HL-60 (cell line): ENCODE results near the gene S100B.

ENCODE experiments used
- GABPA ChIP-seq: IDR thresholded peaks from 2 replicates; pipeline ENCODE4 v1.6.1; 2012; ENCODE audit warnings: low read depth
- POLR2AphosphoS5 ChIP-seq: IDR thresholded peaks from 2 replicates; pipeline ENCODE4 v1.6.1; 2012; ENCODE audit warnings: low read depth
- REST ChIP-seq: IDR thresholded peaks from 2 replicates; pipeline ENCODE4 v1.6.1; 2012; ENCODE audit warnings: low read depth; ENCODE audit not compliant: insufficient replicate concordance
- TF ChIP-seq, protein P1 (sequence below): IDR thresholded peaks from one replicate; pipeline ENCODE4 v1.5.1; 2011; ENCODE audit warnings: low read length, control low read depth, inconsistent platforms; ENCODE audit not compliant: insufficient read depth

DNA sequence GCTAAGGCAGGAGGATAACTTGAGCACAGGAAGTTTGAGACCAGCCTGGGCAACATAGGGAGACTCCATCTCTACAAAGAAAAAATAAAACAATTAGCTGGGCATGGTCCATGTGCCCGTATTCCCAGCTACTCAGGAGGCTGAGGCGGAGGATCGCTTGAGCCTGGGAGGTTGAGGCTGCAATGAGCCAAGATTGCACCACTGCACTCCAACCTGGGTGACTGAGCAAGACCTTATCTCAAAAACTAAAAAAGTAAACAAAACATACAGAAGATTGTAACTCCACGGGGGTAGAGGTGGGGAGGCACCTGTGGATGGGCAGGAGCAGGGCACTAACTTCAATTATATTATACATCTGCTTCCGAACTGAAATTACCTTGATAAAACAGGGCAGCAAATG, 4.6 kb downstream of the S100B start:
- TF ChIP-seq POLR2AphosphoS5 (no peak), REST (no peak), GABPA (no peak)
- TF ChIP-seq, protein P1, sequence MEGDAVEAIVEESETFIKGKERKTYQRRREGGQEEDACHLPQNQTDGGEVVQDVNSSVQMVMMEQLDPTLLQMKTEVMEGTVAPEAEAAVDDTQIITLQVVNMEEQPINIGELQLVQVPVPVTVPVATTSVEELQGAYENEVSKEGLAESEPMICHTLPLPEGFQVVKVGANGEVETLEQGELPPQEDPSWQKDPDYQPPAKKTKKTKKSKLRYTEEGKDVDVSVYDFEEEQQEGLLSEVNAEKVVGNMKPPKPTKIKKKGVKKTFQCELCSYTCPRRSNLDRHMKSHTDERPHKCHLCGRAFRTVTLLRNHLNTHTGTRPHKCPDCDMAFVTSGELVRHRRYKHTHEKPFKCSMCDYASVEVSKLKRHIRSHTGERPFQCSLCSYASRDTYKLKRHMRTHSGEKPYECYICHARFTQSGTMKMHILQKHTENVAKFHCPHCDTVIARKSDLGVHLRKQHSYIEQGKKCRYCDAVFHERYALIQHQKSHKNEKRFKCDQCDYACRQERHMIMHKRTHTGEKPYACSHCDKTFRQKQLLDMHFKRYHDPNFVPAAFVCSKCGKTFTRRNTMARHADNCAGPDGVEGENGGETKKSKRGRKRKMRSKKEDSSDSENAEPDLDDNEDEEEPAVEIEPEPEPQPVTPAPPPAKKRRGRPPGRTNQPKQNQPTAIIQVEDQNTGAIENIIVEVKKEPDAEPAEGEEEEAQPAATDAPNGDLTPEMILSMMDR, result no peak
